Spleen (tissue), 7 donors: ENCODE measurements around the gene PIH1D1.

Experiments used
- POLR2A ChIP-seq, 3 donors: fragments of 450-650 bp; IDR thresholded peaks; one replicate each; pipeline ENCODE4 v1.5.1; 2017; ENCODE audit warnings: antibody characterized with exemption in 3 of 3, mild to moderate bottlenecking in 1 of 3
- POLR2AphosphoS5 ChIP-seq, 3 donors: sonication (generic); formaldehyde crosslinking; IDR thresholded peaks; one replicate each; pipeline ENCODE4 v1.5.1; 2017; ENCODE audit warnings: antibody characterized with exemption in 3 of 3
- TF ChIP-seq, protein P1 (sequence below), 11 experiments: fragments of 200-600 bp in 7 of 11; fragments of 450-650 bp in 4 of 11; sonication (generic) in 4 of 11; IDR thresholded peaks in 8 of 11; conservative IDR thresholded peaks in 3 of 11; 1 replicate in 7 of 11; 2 replicates in 4 of 11; pipeline versions ENCODE4 v1.4.0 to v1.8.0; 2016 to 2021; ENCODE audit warnings: antibody characterized with exemption in 11 of 11, inconsistent platforms in 4 of 11, mild to moderate bottlenecking in 1 of 11
- donor health status: DM: no; HTN: no; CAD: no; lungs with moderate emphysema.
- donor health status: DM: no; HTN: no; CAD: no.
- donor health status: DM: no; HTN: no; CAD: no.

DNA sequence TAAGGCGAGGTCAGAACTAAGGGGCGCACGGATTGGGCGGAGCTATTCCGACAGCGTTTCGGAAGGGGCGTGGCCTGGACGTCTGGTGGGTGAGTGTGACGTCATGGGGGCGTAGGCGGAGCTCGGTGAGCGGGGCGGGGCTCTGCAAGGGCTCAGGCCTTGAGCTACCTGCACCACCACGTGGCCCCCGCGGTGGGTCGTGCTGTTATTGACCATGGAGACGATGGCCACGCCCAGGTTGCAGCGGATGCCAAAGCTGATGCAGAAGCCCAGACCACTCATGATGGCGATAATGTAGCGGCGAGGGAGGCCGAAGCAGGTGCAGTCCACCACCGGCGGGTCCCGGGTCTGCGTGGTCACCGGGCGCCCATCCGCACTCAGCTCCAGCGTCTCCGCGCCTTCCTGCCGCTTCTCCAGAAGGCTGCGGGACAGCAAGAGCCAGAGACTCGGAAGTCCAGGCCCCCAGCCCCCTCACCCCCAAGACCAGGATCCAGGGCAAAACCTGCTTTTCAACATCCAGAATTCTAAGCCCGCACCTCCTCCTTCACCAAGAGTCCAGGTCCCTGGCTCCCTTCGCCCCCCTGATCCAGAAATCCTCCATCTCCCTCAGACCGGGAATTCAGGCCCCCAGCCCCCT lies 15.1 kb downstream of the PIH1D1 start:
- TF ChIP-seq, protein P1, sequence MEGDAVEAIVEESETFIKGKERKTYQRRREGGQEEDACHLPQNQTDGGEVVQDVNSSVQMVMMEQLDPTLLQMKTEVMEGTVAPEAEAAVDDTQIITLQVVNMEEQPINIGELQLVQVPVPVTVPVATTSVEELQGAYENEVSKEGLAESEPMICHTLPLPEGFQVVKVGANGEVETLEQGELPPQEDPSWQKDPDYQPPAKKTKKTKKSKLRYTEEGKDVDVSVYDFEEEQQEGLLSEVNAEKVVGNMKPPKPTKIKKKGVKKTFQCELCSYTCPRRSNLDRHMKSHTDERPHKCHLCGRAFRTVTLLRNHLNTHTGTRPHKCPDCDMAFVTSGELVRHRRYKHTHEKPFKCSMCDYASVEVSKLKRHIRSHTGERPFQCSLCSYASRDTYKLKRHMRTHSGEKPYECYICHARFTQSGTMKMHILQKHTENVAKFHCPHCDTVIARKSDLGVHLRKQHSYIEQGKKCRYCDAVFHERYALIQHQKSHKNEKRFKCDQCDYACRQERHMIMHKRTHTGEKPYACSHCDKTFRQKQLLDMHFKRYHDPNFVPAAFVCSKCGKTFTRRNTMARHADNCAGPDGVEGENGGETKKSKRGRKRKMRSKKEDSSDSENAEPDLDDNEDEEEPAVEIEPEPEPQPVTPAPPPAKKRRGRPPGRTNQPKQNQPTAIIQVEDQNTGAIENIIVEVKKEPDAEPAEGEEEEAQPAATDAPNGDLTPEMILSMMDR (IDR thresholded peaks at IDR 0.05 in 8 of 11, conservative IDR thresholded peaks at IDR 0.05 in 3 of 11), result no peak
- no peak for TF ChIP-seq POLR2A (IDR thresholded peaks at IDR 0.05)
- TF ChIP-seq POLR2AphosphoS5 (IDR thresholded peaks at IDR 0.05), result no peak
